Measurements from ENCODE around the gene ECHDC3. TPM values are rescaled to one million over a fixed set of nuclear protein-coding genes. Genes with fewer than 3 reads are reported as not detected.

The ECHDC3 gene
- total RNA-seq, 2 experiments from 2014 or later: not detected

GRCh38 chr10:11713186-11713743, 28.9 kb upstream of the ECHDC3 start:
- Histone ChIP-seq H3K9me3 (ENCODE audit: low read length) (peaks cover 6% of the 10 kb centered on the region; the same call in 1 of the 2 replicates), H3K9me2 (ENCODE audit: insufficient read depth, low read length) (no peaks in the 10 kb centered on the region), H3K27ac (ENCODE audit: low read depth, low read length, poor library complexity, severe bottlenecking) (no peak overlapping the region), H3K4me3 (ENCODE audit: low read depth, low read length, poor library complexity, severe bottlenecking) (no peak overlapping the region), H4K20me1 (ENCODE audit: insufficient read depth, low read length) (no peaks in the 10 kb centered on the region), H2AFZ (ENCODE audit: low read length) (no peak overlapping the region), H3K36me3 (ENCODE audit: insufficient read depth, low read length) (no peaks in the 10 kb centered on the region), H3K4me1 (ENCODE audit: insufficient read depth, low read length, poor library complexity, severe bottlenecking) (peaks cover 32% of the 10 kb centered on the region), H3K4me2 (ENCODE audit: low read length) (no peak overlapping the region), H3K79me2 (ENCODE audit: insufficient read depth, low read depth, low read length) (no peaks in the 10 kb centered on the region)
- POLR2A ChIA-PET: no interaction called here
- no peak for DNase-seq (ENCODE audit: low spot score)
- TF ChIP-seq EZH2phosphoT487 (IDR thresholded peaks at IDR 0.05; ENCODE audit: borderline replicate concordance, low read depth, low read length): no peak
- TF ChIP-seq, protein P1, sequence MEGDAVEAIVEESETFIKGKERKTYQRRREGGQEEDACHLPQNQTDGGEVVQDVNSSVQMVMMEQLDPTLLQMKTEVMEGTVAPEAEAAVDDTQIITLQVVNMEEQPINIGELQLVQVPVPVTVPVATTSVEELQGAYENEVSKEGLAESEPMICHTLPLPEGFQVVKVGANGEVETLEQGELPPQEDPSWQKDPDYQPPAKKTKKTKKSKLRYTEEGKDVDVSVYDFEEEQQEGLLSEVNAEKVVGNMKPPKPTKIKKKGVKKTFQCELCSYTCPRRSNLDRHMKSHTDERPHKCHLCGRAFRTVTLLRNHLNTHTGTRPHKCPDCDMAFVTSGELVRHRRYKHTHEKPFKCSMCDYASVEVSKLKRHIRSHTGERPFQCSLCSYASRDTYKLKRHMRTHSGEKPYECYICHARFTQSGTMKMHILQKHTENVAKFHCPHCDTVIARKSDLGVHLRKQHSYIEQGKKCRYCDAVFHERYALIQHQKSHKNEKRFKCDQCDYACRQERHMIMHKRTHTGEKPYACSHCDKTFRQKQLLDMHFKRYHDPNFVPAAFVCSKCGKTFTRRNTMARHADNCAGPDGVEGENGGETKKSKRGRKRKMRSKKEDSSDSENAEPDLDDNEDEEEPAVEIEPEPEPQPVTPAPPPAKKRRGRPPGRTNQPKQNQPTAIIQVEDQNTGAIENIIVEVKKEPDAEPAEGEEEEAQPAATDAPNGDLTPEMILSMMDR (conservative IDR thresholded peaks at IDR 0.05; ENCODE audit: low read length): no peak
- intact Hi-C loops (cut with micrococcal nuclease; ENCODE audit: unreplicated experiment): no loop called here
- no TSS peak for BruUV-seq (replicated peaks)
- CTCF ChIA-PET (ENCODE audit: unreplicated experiment): no interaction called here

DNA sequence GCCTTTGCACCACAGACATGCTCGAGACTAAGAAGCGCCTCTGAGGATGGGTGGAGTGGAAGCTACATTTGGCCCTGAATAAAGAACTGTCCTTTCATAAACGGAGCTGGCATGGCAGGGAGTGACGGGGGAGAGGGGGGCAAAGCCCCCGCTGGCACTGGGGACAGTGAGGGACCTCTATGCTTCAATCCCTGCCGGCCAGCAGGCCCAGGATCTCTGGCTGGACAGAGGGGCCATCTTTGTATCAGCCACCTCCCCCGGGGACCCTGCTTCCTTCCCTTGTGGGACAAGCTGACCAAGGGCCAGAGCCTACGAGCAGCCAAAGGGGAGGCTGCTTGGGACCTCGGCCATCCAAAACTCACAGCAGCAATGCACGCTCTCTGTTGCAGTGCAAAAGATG, 28.2 kb upstream of the ECHDC3 start:
- H4K20me1 ChIP-seq (ENCODE audit: insufficient read depth, low read length): no peaks in the 10 kb centered on the region
- no peaks in the 10 kb centered on the region for H3K9me2 ChIP-seq (ENCODE audit: insufficient read depth, low read length)
- H2AFZ ChIP-seq (ENCODE audit: low read length): no peak overlapping the region
- intact Hi-C loops (cut with micrococcal nuclease; ENCODE audit: unreplicated experiment): no loop called here
- BruUV-seq (replicated peaks): no TSS peak
- CTCF ChIA-PET (ENCODE audit: unreplicated experiment): no interaction called here
- DNase-seq (ENCODE audit: low spot score): no peak
- POLR2A ChIA-PET: no interaction called here
- H3K4me2 ChIP-seq (ENCODE audit: low read length): no peak overlapping the region
- H3K79me2 ChIP-seq (ENCODE audit: insufficient read depth, low read depth, low read length): no peaks in the 10 kb centered on the region
- no peak for TF ChIP-seq EZH2phosphoT487 (IDR thresholded peaks at IDR 0.05; ENCODE audit: borderline replicate concordance, low read depth, low read length)
- TF ChIP-seq, protein P1 (conservative IDR thresholded peaks at IDR 0.05; ENCODE audit: low read length): no peak
- no peaks in the 10 kb centered on the region for H3K36me3 ChIP-seq (ENCODE audit: insufficient read depth, low read length)
- H3K27ac ChIP-seq (ENCODE audit: low read depth, low read length, poor library complexity, severe bottlenecking): no peak overlapping the region
- H3K4me3 ChIP-seq (ENCODE audit: low read depth, low read length, poor library complexity, severe bottlenecking): no peak overlapping the region
- H3K9me3 ChIP-seq (ENCODE audit: low read length): peaks cover 6% of the 10 kb centered on the region; the same call in 1 of the 2 replicates
- H3K4me1 ChIP-seq (ENCODE audit: insufficient read depth, low read length, poor library complexity, severe bottlenecking): peaks cover 34% of the 10 kb centered on the region

DNA sequence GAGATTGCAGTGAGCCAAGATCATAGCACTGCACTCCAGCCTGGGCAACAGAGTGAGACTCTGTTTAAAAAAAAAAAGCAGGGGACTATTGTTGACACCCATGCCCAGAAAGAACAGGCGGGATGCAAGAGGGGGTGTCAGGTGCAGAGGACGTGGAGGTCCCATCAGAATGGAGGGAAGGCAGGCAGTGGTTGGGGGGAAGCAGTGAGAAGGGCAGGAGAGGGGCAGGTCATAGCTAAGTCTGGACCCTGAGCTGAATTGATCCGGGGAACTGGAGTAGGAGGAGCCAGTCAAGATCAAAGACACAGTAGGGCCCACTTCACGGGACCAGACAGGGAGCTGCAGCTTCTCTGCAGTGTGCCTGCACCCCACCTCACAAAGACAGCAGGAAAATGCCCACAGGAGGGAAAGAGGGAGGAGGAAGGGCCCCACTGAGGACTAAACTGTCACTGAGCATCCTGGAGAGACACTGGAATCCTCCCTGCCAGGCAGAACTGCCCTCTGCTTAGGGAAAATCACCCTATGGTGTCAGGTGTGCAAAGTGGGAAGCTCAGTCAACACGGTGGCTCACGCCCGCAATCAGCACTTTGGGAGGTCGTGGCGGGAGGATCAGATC, 27.3 kb upstream of the ECHDC3 start:
- Histone ChIP-seq H3K4me1 (ENCODE audit: insufficient read depth, low read length, poor library complexity, severe bottlenecking) (peaks cover 38% of the 10 kb centered on the region), H3K27ac (ENCODE audit: low read depth, low read length, poor library complexity, severe bottlenecking) (no peak overlapping the region), H3K9me3 (ENCODE audit: low read length) (peaks cover 6% of the 10 kb centered on the region; the same call in 1 of the 2 replicates), H3K4me3 (ENCODE audit: low read depth, low read length, poor library complexity, severe bottlenecking) (no peak overlapping the region), H3K4me2 (ENCODE audit: low read length) (no peak overlapping the region), H2AFZ (ENCODE audit: low read length) (no peak overlapping the region), H3K79me2 (ENCODE audit: insufficient read depth, low read depth, low read length) (no peaks in the 10 kb centered on the region), H3K9me2 (ENCODE audit: insufficient read depth, low read length) (no peaks in the 10 kb centered on the region), H3K36me3 (ENCODE audit: insufficient read depth, low read length) (no peaks in the 10 kb centered on the region), H4K20me1 (ENCODE audit: insufficient read depth, low read length) (no peaks in the 10 kb centered on the region)
- ChIA-PET POLR2A (no interaction called here), CTCF (ENCODE audit: unreplicated experiment) (interaction anchor here (0.6 kb wide), 1 partner anchor 214 kb away, joined by 3 read pairs; no protein-coding TSS in a partner anchor)
- BruUV-seq (replicated peaks): no TSS peak
- TF ChIP-seq, protein P1 (conservative IDR thresholded peaks at IDR 0.05; ENCODE audit: low read length): no peak
- no peak for TF ChIP-seq EZH2phosphoT487 (IDR thresholded peaks at IDR 0.05; ENCODE audit: borderline replicate concordance, low read depth, low read length)
- no peak for DNase-seq (ENCODE audit: low spot score)
- intact Hi-C loops (cut with micrococcal nuclease; ENCODE audit: unreplicated experiment): no loop called here
